HG03575 (cell line): ENCODE measurements around the gene NUSAP1.
"Not testable (repeated sequence)": the region's sequence is repeated elsewhere in the genome, so short reads cannot be mapped to it uniquely, and the experiment has no call there.

Experiments
- ATAC-seq: cut with Tn5 transposase; IDR thresholded peaks from one replicate; pipeline ENCODE4 v1.9.1; 2021; ENCODE audit not compliant: unreplicated experiment, insufficient number of reproducible peaks, low FRiP score; ENCODE audit errors: extremely low read depth

Gene NUSAP1

DNA sequence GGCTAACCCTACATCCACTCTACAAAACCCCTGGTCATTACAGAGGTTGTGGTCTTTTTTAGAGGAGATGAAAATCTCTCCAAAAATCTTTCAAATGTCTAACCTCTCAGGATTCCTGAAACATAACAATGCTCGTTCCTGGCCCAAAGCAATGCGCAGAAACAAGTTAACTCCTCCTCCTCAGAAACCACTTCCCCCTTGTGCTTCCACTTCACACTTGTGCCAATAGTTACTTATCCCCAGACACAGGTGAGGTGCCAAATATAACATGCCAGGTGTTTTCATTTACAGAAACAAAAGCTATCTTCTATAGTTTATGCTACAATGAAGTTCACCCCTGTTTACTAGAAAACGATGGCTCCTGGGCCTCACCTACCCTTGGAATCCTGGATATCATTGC is 63.4 kb downstream of the NUSAP1 start:
- ATAC-seq, result no peak

- ATAC-seq, result no peak
Observed at GRCh38 chr15:41401904-41402267, 69.2 kb downstream of the NUSAP1 start.

- ATAC-seq, result no peak
Observed at GRCh38 chr15:41407341-41407740, 74.7 kb downstream of the NUSAP1 start.

DNA sequence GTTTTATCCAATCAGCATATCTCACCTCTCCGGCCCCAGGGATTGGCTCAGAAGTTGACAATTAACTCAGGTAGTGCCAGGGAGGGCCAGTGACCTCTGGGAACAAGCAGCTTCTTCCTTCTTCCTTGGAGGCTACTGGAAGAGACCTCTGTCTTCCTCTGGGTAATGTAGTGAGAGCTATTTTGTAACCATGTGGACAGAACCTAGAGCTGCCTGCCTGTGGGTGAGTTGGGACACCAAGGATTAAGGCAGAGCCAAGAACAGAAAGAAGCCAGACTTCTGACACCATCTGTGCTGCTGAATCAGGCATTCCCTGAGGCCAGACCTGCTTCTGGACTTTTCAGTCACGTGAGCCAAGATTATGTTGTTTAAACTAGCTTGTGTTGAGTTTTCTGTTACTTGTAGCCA is 75.6 kb downstream of the NUSAP1 start:
- ATAC-seq, result no peak

- ATAC-seq, result no peak
Observed at GRCh38 chr15:41411031-41411430, 78.3 kb downstream of the NUSAP1 start.

- ATAC-seq, result no peak
Observed at GRCh38 chr15:41411441-41411840, 78.8 kb downstream of the NUSAP1 start.

DNA sequence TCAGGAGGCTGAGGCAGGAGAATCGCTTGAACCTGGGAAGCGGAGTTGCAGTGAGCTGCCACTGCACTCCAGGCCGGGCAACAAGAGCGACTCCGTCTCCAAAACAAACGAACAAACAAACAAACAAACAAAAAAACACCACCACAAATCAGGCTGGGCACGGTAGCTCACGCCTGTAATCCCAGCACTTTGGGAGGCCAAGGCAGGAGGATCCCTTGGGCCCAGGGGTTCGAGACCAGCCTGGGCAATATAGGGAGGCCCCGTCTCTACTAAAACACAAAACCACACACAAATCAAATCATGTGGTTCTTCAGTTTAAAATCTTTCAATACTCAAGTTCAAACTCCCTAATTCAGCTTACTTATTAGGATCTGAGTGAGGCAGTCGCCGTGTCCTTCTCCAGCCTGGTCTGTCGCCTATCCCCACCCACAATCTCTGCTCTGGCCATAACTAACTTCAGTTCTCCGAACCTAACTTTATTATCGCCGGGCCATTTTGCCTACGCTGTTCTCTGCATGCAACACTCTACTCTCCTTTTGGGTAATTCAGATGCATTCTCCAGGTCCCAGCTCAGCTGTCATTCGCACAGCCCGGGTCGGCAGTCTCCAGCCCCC is 83.6 kb downstream of the NUSAP1 start:
- no peak for ATAC-seq

DNA sequence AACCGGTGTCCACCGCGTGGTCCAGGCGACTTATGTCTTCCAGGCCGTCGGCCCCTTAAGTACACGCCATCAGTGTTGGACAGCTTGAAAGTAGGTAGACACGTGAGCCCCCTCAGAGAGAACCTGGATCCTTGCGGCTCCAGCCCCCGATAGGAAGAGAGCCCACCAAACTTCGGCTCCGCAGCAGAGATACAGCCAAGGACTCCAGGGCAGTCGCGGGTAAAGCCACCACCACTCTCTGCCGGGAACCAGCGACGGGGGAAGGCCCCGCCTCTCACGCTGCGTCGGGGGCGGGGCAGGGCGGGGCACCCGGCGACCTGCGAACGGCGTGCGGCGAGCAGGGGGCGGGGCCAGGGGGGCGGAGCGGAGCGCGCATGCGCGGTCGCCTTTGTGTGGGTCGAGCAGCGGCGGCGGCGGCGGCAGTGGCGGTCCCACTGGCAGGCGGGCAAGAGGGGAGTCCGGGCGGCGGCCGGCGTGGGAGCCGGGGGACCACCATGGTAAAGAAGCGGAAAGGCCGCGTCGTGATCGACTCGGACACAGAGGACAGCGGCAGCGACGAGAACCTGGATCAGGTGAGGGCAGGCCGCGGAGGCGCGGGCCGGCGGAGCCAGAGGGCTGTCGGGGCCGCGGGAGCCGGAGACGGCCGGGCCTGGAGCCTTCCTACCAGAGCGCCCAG is 84.2 kb downstream of the NUSAP1 start, which contains the start of gene RTF1:
TSS of gene RTF1 (plus strand) at position 354 of the 676 bp plus-strand sequence. CDS start at position 375, 21 bp downstream.
- no peak for ATAC-seq

DNA sequence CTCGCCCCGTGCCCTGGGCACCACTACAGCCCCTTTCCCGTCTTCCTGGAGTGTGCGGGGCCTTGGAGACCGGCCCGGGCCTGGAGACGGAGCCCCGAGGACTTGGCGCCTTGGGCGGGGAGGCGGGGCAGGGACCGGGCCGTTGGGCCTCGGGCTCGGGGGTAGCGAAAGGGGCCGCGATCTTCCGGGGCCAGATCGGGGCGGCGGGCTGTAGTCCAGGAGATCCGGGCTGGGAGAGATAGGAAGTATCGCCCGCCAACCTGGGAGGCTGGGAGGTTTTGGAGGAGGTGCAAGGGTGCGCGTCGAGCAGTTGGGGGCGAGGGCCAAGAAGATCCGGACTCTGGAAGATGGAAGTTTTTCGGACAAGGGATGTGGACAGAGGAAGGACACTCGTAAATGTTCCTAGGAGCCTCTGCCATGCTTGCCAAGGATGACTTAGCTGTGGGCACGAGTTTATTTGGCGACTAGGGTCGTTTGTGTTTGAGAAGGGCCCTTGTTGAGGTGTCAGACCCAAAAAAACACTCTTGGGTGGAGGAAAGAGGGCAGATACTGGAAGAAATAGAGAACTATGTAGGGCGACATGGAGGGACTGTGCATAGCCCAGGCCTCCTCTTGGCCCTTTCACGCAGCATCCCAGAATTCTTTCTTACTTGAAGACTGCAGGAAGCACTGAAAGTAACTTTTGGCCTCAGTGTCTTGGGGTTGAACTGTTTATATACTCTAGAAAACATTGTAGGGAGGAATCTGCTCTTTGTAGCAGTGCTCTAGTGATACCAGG is 84.9 kb downstream of the NUSAP1 start:
- no peak for ATAC-seq

DNA sequence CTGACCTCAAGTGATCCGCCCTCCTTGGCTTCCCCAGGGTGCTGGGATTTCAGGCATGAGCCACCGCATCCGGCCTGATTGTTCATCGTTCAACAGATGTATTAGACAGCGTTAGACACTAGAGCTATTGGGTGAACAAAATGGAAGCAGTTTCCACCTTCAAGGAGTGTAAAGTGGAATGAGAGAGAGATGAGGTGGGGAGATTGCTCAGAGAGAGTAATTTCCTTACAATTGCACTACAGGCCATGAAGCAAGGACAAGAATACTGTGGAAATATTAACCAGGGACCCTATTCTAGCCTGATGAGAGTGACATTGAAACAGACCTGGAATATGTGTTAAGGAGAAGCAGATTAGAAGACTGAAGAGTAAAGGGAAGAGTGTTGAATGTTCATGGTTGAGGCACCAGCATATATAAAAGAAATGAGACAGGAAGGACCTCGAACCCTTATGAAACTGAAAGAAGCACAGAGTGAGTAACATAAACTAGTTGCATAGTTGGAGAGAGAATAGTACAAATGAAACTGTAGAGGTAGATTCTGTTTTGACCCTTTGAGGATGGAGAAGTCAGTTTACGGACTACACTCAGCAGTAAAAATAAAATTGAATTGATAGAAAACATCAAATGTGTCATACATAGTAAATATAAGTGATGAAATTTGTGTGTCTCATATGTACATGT is 91.4 kb downstream of the NUSAP1 start:
- ATAC-seq, result no peak

DNA sequence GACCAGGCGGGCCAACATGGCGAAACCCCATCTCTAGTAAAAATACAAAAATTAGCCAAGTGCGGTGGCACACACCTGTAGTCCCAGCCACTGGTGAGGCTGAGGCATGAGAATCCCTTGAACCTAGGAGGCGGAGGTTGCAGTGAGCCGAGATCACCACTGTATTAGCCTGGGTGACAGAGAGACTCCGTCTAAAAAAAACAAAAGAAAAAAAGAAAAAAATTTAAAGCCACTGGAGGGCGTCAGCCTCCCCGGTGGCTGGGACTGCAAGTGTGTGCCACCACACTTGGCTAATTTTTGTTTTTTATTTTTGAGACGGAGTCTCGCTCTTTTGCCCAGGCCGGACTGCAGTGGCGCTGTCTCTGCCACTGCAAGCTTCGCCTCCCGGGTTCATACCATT is 92.1 kb downstream of the NUSAP1 start:
- no peak for ATAC-seq

DNA sequence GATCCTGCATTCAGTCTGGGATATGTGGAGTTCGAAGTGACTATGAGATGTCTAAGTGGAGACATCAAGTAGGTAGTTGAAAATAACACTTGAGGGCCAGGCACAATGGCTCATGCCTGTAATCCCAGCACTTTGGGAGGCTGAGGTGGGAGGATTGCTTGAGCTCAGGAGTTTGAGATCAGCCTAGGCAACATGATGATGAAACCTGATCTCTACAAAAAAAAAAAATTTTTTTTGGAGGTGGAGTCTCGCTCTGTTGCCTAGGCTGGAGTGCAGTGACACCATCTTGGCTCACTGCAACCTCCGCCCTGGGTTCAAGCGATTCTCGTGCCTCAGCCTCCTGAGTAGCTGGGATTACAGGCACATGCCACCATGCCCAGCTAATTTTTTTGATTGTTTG is 93.2 kb downstream of the NUSAP1 start:
- not testable (repeated sequence) for ATAC-seq

GRCh38 chr15:41429003-41429890 is 96.6 kb downstream of the NUSAP1 start:
- ATAC-seq, result peak; percentile 43
